Mesendoderm (in vitro differentiated cells): ENCODE measurements around the gene WNK1.
A peak's percentile ranks its signal among the peaks of the same experiment; 100 is the strongest.

Experiments used
- DNase-seq: peaks from one replicate; pipeline ENCODE4 v3.0.0; 2013
- H2AK5ac ChIP-seq: 2 replicates; pipeline ENCODE4 v1.6.1; 2013; ENCODE audit warnings: low read length, inconsistent platforms
- H2BK120ac ChIP-seq: 2 replicates; pipeline ENCODE4 v1.6.1; 2013; ENCODE audit warnings: low read depth, mild to moderate bottlenecking, low read length, moderate library complexity, mixed read lengths
- H2BK15ac ChIP-seq: replicated peaks from 2 replicates; pipeline ENCODE4 v1.6.1; 2013; ENCODE audit warnings: low read depth, mild to moderate bottlenecking, moderate library complexity
- H2BK5ac ChIP-seq: 2 replicates; pipeline ENCODE4 v1.6.1; 2013; ENCODE audit warnings: low read length, inconsistent platforms
- H3K18ac ChIP-seq: 2 replicates; pipeline ENCODE4 v1.6.1; 2013; ENCODE audit warnings: mild to moderate bottlenecking, low read length, mixed read lengths
- H3K23ac ChIP-seq: one replicate; pipeline ENCODE4 v1.6.1; 2013; ENCODE audit warnings: low read length
- H3K27ac ChIP-seq: 2 replicates; pipeline ENCODE4 v1.5.1; 2013; ENCODE audit warnings: low read depth, mild to moderate bottlenecking, inconsistent platforms, low read length, moderate library complexity
- H3K27me3 ChIP-seq: 2 replicates; pipeline ENCODE4 v1.6.1; 2013; ENCODE audit warnings: low read length, control low read depth, mild to moderate bottlenecking, inconsistent platforms; ENCODE audit not compliant: insufficient read depth, poor library complexity
- H3K36me3 ChIP-seq: 2 replicates; pipeline ENCODE4 v1.6.1; 2013; ENCODE audit warnings: low read length, inconsistent platforms; ENCODE audit not compliant: control insufficient read depth, insufficient read depth
- H3K4ac ChIP-seq: one replicate; pipeline ENCODE4 v1.6.1; 2013; ENCODE audit warnings: low read depth, mild to moderate bottlenecking, low read length, moderate library complexity
- H3K4me1 ChIP-seq: 2 replicates; pipeline ENCODE4 v1.6.1; 2013; ENCODE audit warnings: low read depth, low read length, inconsistent platforms; ENCODE audit not compliant: control insufficient read depth
- H3K4me2 ChIP-seq: 2 replicates; pipeline ENCODE4 v1.6.1; 2013; ENCODE audit warnings: low read length
- H3K4me3 ChIP-seq: 2 replicates; pipeline ENCODE4 v1.5.1; 2013; ENCODE audit warnings: mild to moderate bottlenecking, low read length
- H3K56ac ChIP-seq: one replicate; pipeline ENCODE4 v1.6.1; 2013; ENCODE audit warnings: low read length
- H3K79me1 ChIP-seq: 2 replicates; pipeline ENCODE4 v1.6.1; 2013; ENCODE audit warnings: low read length, inconsistent platforms
- H3K79me2 ChIP-seq: 2 replicates; pipeline ENCODE4 v1.6.1; 2013; ENCODE audit warnings: mild to moderate bottlenecking, low read length; ENCODE audit not compliant: control insufficient read depth, insufficient read depth
- H3K9ac ChIP-seq: 2 replicates; pipeline ENCODE4 v1.6.1; 2013; ENCODE audit warnings: low read length, inconsistent platforms
- H4K5ac ChIP-seq: one replicate; pipeline ENCODE4 v1.6.1; 2013; ENCODE audit warnings: low read length
- H4K8ac ChIP-seq: one replicate; pipeline ENCODE4 v1.6.1; 2013; ENCODE audit warnings: low read depth, mild to moderate bottlenecking, control low read depth, low read length, moderate library complexity
- WGBS: extraction: QIAGEN DNeasy Blood & Tissue Kit; methylation state at CpG from one replicate; pipeline ENCODE4 v1.1.7; 2013; ENCODE audit warnings: low lambda C conversion rate, missing lambda C conversion rate; ENCODE audit not compliant: insufficient coverage; ENCODE audit errors: extremely low coverage; 5-methylcytosine and 5-hydroxymethylcytosine counted together

Gene WNK1

DNA sequence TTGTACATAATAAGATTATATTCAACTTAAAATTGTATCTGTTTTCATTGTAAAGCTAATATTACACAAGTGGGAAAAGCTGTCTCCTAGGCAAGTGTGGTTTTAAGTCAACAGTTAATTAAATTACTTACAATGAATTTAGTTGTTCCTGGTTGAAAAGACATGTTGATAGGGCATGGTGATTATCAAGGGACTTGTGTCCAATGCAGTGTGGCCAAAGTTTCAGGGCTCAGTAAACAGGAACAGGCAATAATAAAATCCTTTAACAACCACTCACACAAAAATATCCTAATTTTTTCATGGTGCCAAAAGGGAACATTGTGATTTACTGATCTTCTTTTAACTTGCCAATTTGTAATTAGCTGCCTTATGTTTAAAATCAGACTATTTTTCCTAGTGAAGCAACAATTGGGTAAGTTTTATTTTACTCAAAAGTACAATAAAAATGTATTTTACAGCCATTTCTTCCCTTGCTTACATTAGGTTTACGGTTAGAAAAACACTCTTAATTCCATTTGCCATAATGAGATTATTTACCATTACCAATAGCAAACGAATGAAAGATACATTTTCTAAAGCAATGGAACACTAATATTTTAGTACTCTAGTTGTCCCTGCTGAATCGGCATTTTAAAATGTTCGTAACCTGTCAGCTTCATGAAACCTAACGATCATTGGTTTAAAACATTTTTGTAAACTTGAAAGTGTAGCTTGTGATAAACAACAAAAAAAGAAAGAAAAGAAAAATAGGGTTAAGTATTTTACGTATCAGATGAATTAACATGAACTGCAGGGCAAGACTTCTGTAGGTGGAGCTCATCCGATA lies 1.8 kb upstream of the WNK1 start:
- Histone ChIP-seq H2BK120ac (no peak overlapping the region), H2AK5ac (no peak overlapping the region), H3K79me1 (peaks cover 4% of the 10 kb centered on the region), H3K27ac (peak overlapping the region; percentile 90), H2BK5ac (no peak overlapping the region), H3K56ac (peak overlapping the region; percentile 80), H3K4ac (no peak overlapping the region), H3K79me2 (peaks cover 25% of the 10 kb centered on the region), H3K4me3 (no peak overlapping the region), H2BK15ac (no peak overlapping the region), H3K4me1 (no peaks in the 10 kb centered on the region), H3K27me3 (no peaks in the 10 kb centered on the region), H4K8ac (no peak overlapping the region), H3K36me3 (no peaks in the 10 kb centered on the region), H3K4me2 (no peak overlapping the region), H3K18ac (no peak overlapping the region), H3K23ac (no peak overlapping the region), H3K9ac (peak overlapping the region; percentile 58), H4K5ac (no peak overlapping the region)
- no CpG with 5 or more reads among the region's 7 CpGs for WGBS
- DNase-seq: no peak

GRCh38 chr12:751192-751998 lies 984 bp upstream of the WNK1 start:
- no peaks in the 10 kb centered on the region for H3K4me1 ChIP-seq
- H3K56ac ChIP-seq: peak overlapping the region; percentile 80
- peak; percentile 99 for DNase-seq
- H4K5ac ChIP-seq: peak overlapping the region; percentile 84
- peak overlapping the region; percentile 90 for H2BK120ac ChIP-seq
- peak overlapping the region; percentile 62 for H2BK5ac ChIP-seq
- H3K9ac ChIP-seq: peak overlapping the region; percentile 58
- H2BK15ac ChIP-seq: no peak overlapping the region
- no peaks in the 10 kb centered on the region for H3K27me3 ChIP-seq
- peak overlapping the region; percentile 87 for H4K8ac ChIP-seq
- peak overlapping the region; percentile 90 for H3K27ac ChIP-seq
- no peak overlapping the region for H2AK5ac ChIP-seq
- peak overlapping the region; percentile 87 for H3K4me2 ChIP-seq
- H3K79me2 ChIP-seq: peaks cover 29% of the 10 kb centered on the region
- peak overlapping the region; percentile 99 for H3K18ac ChIP-seq
- no CpG with 5 or more reads among the region's 42 CpGs for WGBS
- H3K4ac ChIP-seq: peak overlapping the region; percentile 79
- H3K4me3 ChIP-seq: peak overlapping the region; percentile 40
- H3K23ac ChIP-seq: no peak overlapping the region
- H3K36me3 ChIP-seq: no peaks in the 10 kb centered on the region
- peaks cover 4% of the 10 kb centered on the region for H3K79me1 ChIP-seq

- DNase-seq: peak; percentile 67
Measured at GRCh38 chr12:752695-753610, 574 bp downstream of the WNK1 start.

GRCh38 chr12:753611-754472 lies 1.5 kb downstream of the WNK1 start:
- Histone ChIP-seq H2BK120ac (no peak overlapping the region), H4K5ac (no peak overlapping the region), H3K9ac (peak overlapping the region; percentile 92), H3K27ac (peak overlapping the region; percentile 4), H3K4me3 (peak overlapping the region; percentile 62), H3K36me3 (no peaks in the 10 kb centered on the region), H3K23ac (peak overlapping the region; percentile 50), H3K4ac (no peak overlapping the region), H3K4me1 (no peaks in the 10 kb centered on the region), H3K4me2 (peak overlapping the region; percentile 98), H2BK15ac (no peak overlapping the region), H2AK5ac (no peak overlapping the region), H3K79me2 (peaks cover 43% of the 10 kb centered on the region), H3K18ac (no peak overlapping the region), H3K79me1 (peaks cover 4% of the 10 kb centered on the region), H3K56ac (peak overlapping the region; percentile 98), H3K27me3 (no peaks in the 10 kb centered on the region), H4K8ac (no peak overlapping the region), H2BK5ac (no peak overlapping the region)
- whole genome bisulfite sequencing: no CpG with 5 or more reads among the region's 63 CpGs
- DNase-seq: peak; percentile 76

More at GRCh38 chr12:752695-753610, 574 bp downstream of the WNK1 start:
- Histone ChIP-seq H3K18ac (peak overlapping the region; percentile 99), H4K5ac (no peak overlapping the region), H2BK15ac (no peak overlapping the region), H3K9ac (peak overlapping the region; percentile 92), H3K27me3 (no peaks in the 10 kb centered on the region), H3K23ac (peak overlapping the region; percentile 69), H3K79me2 (peaks cover 40% of the 10 kb centered on the region), H3K4me2 (peak overlapping the region; percentile 98), H2AK5ac (no peak overlapping the region), H2BK5ac (peak overlapping the region; percentile 56), H3K56ac (peak overlapping the region; percentile 98), H3K4ac (peak overlapping the region; percentile 96), H4K8ac (no peak overlapping the region), H3K79me1 (peaks cover 4% of the 10 kb centered on the region), H3K27ac (peak overlapping the region; percentile 97), H2BK120ac (no peak overlapping the region), H3K4me1 (no peaks in the 10 kb centered on the region), H3K36me3 (no peaks in the 10 kb centered on the region), H3K4me3 (peak overlapping the region; percentile 62)
- no CpG with 5 or more reads among the region's 115 CpGs for WGBS

- H3K4ac ChIP-seq: no peak overlapping the region
- H4K5ac ChIP-seq: no peak overlapping the region
- H3K27me3 ChIP-seq: no peaks in the 10 kb centered on the region
- no peak overlapping the region for H2AK5ac ChIP-seq
- peaks cover 4% of the 10 kb centered on the region for H3K79me1 ChIP-seq
- H4K8ac ChIP-seq: no peak overlapping the region
- H3K23ac ChIP-seq: peak overlapping the region; percentile 30
- H3K4me2 ChIP-seq: peak overlapping the region; percentile 98
- H2BK15ac ChIP-seq: no peak overlapping the region
- peak overlapping the region; percentile 98 for H3K56ac ChIP-seq
- peak overlapping the region; percentile 62 for H3K4me3 ChIP-seq
- DNase-seq: no peak
- H3K18ac ChIP-seq: no peak overlapping the region
- H3K4me1 ChIP-seq: no peaks in the 10 kb centered on the region
- peaks cover 45% of the 10 kb centered on the region for H3K79me2 ChIP-seq
- no peak overlapping the region for H2BK120ac ChIP-seq
- H3K36me3 ChIP-seq: no peaks in the 10 kb centered on the region
- no CpG with 5 or more reads among the region's 5 CpGs for WGBS
- peak overlapping the region; percentile 92 for H3K9ac ChIP-seq
- no peak overlapping the region for H2BK5ac ChIP-seq
- H3K27ac ChIP-seq: no peak overlapping the region
Measured at GRCh38 chr12:754473-754820, 2.1 kb downstream of the WNK1 start.
